HG03280 (cell line): ENCODE data around the gene ATP9B.

ENCODE experiments used
- ATAC-seq: cut with Tn5 transposase; IDR thresholded peaks from one replicate; pipeline ENCODE4 v1.9.1; 2021; ENCODE audit warnings: mild to moderate bottlenecking, moderate library complexity; ENCODE audit not compliant: unreplicated experiment

ATP9B gene

DNA sequence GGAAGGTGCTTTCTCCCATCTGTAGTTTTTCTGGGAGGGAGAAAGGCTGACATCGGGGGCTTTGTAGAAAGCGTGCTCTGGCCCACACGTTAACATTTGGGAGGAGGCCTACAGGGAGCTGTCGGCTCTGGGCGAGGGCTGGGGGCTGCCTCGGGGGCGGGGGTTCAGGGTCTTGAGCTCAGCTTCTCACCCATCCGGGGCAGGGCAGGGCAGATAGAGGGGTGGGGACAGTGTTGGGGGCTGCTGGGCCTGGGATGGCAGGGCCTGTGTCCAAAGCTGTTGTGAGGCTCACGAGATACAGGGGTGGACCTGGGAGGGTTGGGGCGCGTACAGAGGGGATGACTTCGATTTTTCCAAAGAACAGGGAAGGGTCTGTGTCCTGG, 353.6 kb downstream of the ATP9B start:
- no peak for ATAC-seq

DNA sequence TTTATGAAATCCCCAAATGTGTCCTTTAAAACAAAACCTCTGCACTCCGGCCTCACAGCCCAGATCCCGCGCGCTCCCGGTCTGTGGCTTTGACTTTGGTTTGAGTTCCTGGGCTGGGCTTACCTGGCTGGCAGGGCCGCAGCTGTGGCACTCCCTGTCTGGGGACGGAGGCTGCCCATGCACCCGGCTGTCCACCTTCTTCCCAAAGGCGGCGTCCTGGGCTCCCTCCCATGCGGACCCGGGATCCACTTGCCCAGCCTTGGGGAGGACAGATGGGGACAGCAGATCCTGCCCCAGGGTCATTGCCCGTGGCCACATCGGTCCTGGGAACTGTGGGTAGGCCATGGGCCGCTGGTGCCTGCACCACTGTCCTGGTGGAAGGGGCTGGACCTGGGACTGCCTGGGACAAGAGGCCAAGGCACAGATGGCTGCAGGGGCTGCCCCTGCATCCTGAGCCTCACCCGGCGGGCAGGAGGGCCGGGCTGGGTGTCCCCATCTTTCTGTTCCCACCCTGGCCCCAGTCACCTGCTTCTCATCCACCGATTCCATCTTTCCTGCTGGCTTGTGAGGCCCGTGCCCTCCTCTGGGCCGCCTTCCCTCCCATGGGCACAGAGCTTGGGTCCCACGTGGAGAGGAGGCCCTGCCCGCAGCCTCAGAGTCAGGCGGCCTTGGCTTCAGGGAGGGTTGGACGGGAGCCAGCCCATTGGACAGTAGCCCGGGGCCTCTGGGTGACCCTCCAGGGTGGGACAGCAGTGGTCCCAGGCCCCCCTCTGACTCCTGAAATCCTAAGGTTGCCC, 354.2 kb downstream of the ATP9B start:
- ATAC-seq: no peak

GRCh38 chr18:79424008-79424565, 354.9 kb downstream of the ATP9B start:
- no peak for ATAC-seq

GRCh38 chr18:79424880-79425568, 355.8 kb downstream of the ATP9B start:
- no peak for ATAC-seq

DNA sequence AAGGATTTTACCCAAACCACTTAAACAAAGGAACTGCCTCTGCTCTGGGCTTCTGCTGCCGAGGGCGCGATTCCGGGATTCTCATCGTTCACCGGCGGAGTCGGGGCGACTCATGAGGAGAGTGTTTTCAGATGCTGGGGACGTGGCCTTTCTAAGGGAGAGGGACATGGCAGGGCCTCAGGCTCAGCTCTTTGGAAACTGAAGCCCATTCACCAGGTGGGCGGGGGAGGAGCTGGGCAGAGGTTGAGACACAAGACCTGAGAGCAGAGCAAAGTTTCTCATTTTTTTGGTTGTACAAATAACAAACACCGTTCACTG, 356.3 kb downstream of the ATP9B start:
- ATAC-seq: no peak

DNA sequence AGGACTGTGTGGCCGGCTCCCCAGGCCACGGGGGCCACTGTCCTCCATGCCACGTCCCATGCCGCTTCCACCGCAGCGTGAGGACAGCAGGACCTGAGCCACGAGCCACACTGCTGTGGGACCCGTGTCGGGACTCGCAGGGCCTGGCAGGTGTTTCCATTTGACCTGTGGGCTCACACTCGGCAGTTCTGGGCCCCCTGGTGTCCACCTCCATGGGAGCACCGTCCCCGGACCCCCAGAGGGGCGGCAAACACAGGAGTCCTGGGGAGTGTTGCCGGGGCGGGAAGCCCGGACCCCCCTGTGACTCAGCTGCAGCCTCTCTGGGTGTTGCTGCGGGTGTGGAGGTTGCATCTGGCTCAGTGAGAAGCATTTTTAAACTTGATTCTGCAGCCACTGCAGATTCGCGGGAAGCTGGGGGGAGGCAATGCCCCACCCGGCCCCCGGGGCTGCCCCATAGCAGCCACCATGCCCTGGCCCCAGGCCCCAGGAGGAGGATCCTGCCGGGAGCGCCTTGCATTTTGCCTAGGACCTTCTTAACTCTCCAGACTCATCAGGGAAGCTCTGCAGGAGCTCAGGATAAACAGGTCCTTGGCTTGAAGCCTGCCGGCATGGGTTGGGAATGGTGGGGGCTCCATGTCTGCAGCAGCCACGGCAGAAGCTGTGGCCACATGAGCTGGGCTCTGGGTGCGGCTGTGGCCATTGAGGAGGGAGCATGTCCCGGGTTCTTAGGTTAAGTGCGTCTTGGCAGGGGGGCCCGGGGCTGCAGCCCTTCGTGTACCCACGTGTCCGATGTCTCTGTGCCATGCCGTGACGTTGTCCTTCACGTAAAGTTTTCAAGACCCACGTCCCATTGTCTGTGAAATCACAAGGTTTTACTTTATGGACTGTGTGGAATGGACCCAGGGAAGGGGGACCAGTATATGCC, 357.4 kb downstream of the ATP9B start:
- ATAC-seq: no peak

DNA sequence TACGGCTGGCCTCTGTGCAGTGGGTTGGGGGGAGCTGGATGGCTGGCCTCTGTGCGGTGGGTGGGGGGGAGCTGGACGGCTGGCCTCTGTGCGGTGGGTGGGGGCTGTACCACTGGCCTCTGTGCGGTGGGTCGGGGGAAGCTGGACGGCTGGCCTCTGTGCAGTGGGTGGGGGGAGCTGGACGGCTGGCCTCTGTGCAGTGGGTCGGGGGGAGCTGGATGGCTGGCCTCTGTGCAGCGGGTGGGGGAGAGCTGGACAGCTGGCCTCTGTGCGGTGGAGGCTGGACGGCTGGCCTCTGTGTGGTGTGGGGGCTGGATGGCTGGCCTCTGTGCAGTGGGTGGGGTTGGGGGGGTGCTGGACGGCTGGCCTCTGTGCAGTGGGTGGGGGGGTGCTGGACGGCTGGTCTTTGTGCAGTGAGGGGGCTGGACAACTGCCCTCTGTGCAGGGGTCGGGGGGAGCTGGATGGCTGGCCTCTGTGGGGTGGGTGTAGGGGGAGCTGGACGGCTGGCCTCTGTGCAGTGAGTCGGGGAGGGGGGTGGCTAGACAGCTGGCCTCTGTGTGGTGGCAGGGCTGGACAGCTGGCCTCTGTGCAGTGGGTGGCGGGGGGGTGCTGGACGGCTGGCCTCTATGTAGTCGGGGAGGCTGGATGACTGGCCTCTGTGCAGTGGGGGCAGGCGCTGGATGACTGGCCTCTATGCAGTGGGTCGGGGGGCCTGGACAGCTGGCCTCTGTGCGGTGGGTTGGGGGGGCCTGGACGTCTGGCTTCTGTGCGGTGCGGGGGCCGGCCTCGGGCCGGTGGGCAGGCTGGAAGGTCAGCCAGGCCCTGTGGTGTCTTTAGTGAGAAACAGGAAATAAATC, 358.4 kb downstream of the ATP9B start:
- ATAC-seq: no peak
